Astrocyte (in vitro differentiated cells and primary cell): ENCODE results near the gene BLTP3B. TPM values are rescaled to one million over a fixed set of nuclear protein-coding genes. Genes with fewer than 3 reads are reported as not detected.

Experiments
- DNase-seq: peaks from one replicate; pipeline ENCODE4 v3.0.0-alpha.2; 2010; ENCODE audit warnings: low read depth
- FAIRE-seq: peaks from 2 replicates; lab custom pipeline; 2011; peaks lifted over from hg19 to GRCh38; lab: Jason Lieb, UNC
- H2AFZ ChIP-seq: 2 replicates; pipeline ENCODE4 v1.6.0; 2012; ENCODE audit warnings: low read depth, low read length, inconsistent platforms
- H3K27ac ChIP-seq: 2 replicates; pipeline ENCODE4 v1.5.1; 2011; ENCODE audit warnings: low read depth, low read length, inconsistent platforms
- H3K27me3 ChIP-seq: 2 replicates; pipeline ENCODE4 v1.6.0; 2011; ENCODE audit warnings: low read length, inconsistent platforms; ENCODE audit not compliant: insufficient read depth
- H3K36me3 ChIP-seq: 2 replicates; pipeline ENCODE4 v1.5.1; 2011; ENCODE audit warnings: low read length, inconsistent platforms; ENCODE audit not compliant: insufficient read depth
- H3K4me1 ChIP-seq: 2 replicates; pipeline ENCODE4 v1.5.1; 2011; ENCODE audit warnings: low read length, inconsistent platforms; ENCODE audit not compliant: insufficient read depth
- H3K4me2 ChIP-seq: 2 replicates; pipeline ENCODE4 v1.6.0; 2012; ENCODE audit warnings: low read length, inconsistent platforms
- H3K4me3 ChIP-seq: 2 replicates; pipeline ENCODE4 v1.5.1; 2011; ENCODE audit warnings: low read depth, mild to moderate bottlenecking, low read length, inconsistent platforms; ENCODE audit not compliant: insufficient read depth
- H3K79me2 ChIP-seq: 2 replicates; pipeline ENCODE4 v1.6.0; 2012; ENCODE audit warnings: mild to moderate bottlenecking, low read length, inconsistent platforms; ENCODE audit not compliant: insufficient read depth
- H3K9ac ChIP-seq: 2 replicates; pipeline ENCODE4 v1.6.0; 2012; ENCODE audit warnings: mild to moderate bottlenecking, low read length, inconsistent platforms
- H3K9me3 ChIP-seq: 2 replicates; pipeline ENCODE4 v1.5.1; 2012; ENCODE audit warnings: low read depth, mild to moderate bottlenecking, low read length, inconsistent platforms; ENCODE audit not compliant: insufficient read depth
- H4K20me1 ChIP-seq: 2 replicates; pipeline ENCODE4 v1.6.0; 2012; ENCODE audit warnings: low read length, inconsistent platforms; ENCODE audit not compliant: insufficient read depth
- H3K27ac Mint-ChIP-seq: one replicate; pipeline ENCODE4 v1.8.0; 2021; ENCODE audit warnings: mild to moderate bottlenecking, mixed read lengths; ENCODE audit not compliant: unreplicated experiment
- H3K27me3 Mint-ChIP-seq: one replicate; pipeline ENCODE4 v1.8.0; 2021; ENCODE audit warnings: low read depth, mixed read lengths; ENCODE audit not compliant: unreplicated experiment
- H3K36me3 Mint-ChIP-seq: one replicate; pipeline ENCODE4 v1.8.0; 2021; ENCODE audit warnings: low read depth, mixed read lengths; ENCODE audit not compliant: unreplicated experiment
- H3K4me1 Mint-ChIP-seq: one replicate; pipeline ENCODE4 v1.8.0; 2021; ENCODE audit warnings: low read depth, mixed read lengths; ENCODE audit not compliant: unreplicated experiment
- H3K4me3 Mint-ChIP-seq: one replicate; pipeline ENCODE4 v1.8.0; 2021; ENCODE audit warnings: mild to moderate bottlenecking, moderate library complexity, mixed read lengths; ENCODE audit not compliant: unreplicated experiment
- H3K9me3 Mint-ChIP-seq: one replicate; pipeline ENCODE4 v1.8.0; 2021; ENCODE audit warnings: mild to moderate bottlenecking, mixed read lengths; ENCODE audit not compliant: unreplicated experiment
- EZH2 ChIP-seq: IDR thresholded peaks from 2 replicates; pipeline ENCODE4 v1.6.1; 2012; ENCODE audit warnings: mild to moderate bottlenecking, low read length, inconsistent platforms; ENCODE audit not compliant: insufficient read depth
- total RNA-seq: library from RNA; stranded (reverse); gene quantifications from 2 replicates; pipeline ENCODE4 v1.2.1, GENCODE V29; 2021
- TF ChIP-seq, protein P1 (sequence below): IDR thresholded peaks from 2 replicates; pipeline ENCODE4 v1.5.1; 2011; ENCODE audit warnings: low read depth, mild to moderate bottlenecking, inconsistent platforms, low read length, moderate library complexity; ENCODE audit not compliant: insufficient read depth

BLTP3B gene
- total RNA-seq, 1 donor from 2014 or later, result 13.3 TPM

DNA sequence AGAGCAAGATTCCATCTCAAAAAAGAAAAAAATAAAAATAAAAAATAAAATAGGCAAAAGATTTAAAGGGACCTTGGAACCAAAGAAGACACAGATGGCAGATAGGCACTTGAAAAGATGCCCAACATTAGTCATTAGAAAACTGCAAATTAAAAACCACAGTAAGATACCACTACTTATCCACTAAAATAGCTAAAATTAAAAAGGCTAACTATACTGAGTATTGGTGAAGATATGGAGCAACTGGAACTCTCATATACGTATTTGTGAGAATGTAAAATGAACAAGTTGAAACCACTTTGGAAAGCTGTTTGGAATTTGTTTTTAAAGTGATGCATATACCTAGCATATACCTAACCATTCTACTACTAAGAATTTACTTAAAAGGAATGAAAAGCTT, 22.3 kb downstream of the BLTP3B start:
- H4K20me1 ChIP-seq, result peaks cover 56% of the 10 kb centered on the region
- H3K79me2 ChIP-seq, result peaks cover 88% of the 10 kb centered on the region
- no peak overlapping the region for H3K4me2 ChIP-seq
- Mint-ChIP-seq H3K4me1 (no peaks in the 10 kb centered on the region), H3K36me3 (no peaks in the 10 kb centered on the region), H3K27me3 (no peaks in the 10 kb centered on the region), H3K27ac (no peak overlapping the region), H3K9me3 (no peaks in the 10 kb centered on the region), H3K4me3 (no peak overlapping the region)
- no peak overlapping the region for H3K9ac ChIP-seq
- DNase-seq, result no peak
- H3K4me1 ChIP-seq, result peaks cover 4% of the 10 kb centered on the region
- no peak overlapping the region for H2AFZ ChIP-seq
- no peaks in the 10 kb centered on the region for H3K27me3 ChIP-seq
- TF ChIP-seq EZH2, result no peak
- TF ChIP-seq, protein P1, sequence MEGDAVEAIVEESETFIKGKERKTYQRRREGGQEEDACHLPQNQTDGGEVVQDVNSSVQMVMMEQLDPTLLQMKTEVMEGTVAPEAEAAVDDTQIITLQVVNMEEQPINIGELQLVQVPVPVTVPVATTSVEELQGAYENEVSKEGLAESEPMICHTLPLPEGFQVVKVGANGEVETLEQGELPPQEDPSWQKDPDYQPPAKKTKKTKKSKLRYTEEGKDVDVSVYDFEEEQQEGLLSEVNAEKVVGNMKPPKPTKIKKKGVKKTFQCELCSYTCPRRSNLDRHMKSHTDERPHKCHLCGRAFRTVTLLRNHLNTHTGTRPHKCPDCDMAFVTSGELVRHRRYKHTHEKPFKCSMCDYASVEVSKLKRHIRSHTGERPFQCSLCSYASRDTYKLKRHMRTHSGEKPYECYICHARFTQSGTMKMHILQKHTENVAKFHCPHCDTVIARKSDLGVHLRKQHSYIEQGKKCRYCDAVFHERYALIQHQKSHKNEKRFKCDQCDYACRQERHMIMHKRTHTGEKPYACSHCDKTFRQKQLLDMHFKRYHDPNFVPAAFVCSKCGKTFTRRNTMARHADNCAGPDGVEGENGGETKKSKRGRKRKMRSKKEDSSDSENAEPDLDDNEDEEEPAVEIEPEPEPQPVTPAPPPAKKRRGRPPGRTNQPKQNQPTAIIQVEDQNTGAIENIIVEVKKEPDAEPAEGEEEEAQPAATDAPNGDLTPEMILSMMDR, result no peak
- no peaks in the 10 kb centered on the region for H3K9me3 ChIP-seq
- no peak overlapping the region for H3K27ac ChIP-seq
- FAIRE-seq, result no peak
- H3K4me3 ChIP-seq, result no peak overlapping the region
- H3K36me3 ChIP-seq, result no peaks in the 10 kb centered on the region

DNA sequence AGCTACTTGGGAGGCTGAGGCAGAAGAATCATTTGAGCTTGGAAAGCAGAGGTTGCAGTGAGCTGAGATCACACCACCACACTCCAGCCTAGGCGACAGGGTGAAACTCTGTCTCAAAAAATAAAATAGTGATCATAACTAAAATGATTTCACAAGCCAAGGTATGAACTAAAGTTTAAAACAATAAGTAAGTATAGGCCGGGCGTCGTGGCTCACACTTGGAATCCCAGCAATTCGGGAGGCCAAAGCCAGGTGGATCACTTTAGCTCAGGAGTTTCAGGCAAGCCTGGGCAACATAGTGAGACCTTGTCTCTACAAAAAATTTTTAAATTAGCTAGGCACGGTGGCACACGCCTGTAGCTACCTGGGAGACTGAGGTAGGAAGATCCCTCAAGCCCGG, 27.4 kb downstream of the BLTP3B start:
- H3K27ac Mint-ChIP-seq, result no peak overlapping the region
- no peak overlapping the region for H3K4me3 Mint-ChIP-seq
- Histone ChIP-seq H3K4me1 (no peaks in the 10 kb centered on the region), H4K20me1 (peaks cover 55% of the 10 kb centered on the region), H3K36me3 (no peaks in the 10 kb centered on the region), H3K9me3 (no peaks in the 10 kb centered on the region), H3K79me2 (peaks cover 67% of the 10 kb centered on the region), H3K4me3 (no peak overlapping the region), H3K27me3 (no peaks in the 10 kb centered on the region), H2AFZ (no peak overlapping the region), H3K4me2 (no peak overlapping the region), H3K27ac (no peak overlapping the region), H3K9ac (no peak overlapping the region)
- TF ChIP-seq, protein P1, result no peak
- no peak for TF ChIP-seq EZH2
- H3K9me3 Mint-ChIP-seq, result no peaks in the 10 kb centered on the region
- H3K4me1 Mint-ChIP-seq, result no peaks in the 10 kb centered on the region
- FAIRE-seq, result no peak
- no peaks in the 10 kb centered on the region for H3K27me3 Mint-ChIP-seq
- H3K36me3 Mint-ChIP-seq, result no peaks in the 10 kb centered on the region
- no peak for DNase-seq

GRCh38 chr12:100114574-100114973, 28.1 kb downstream of the BLTP3B start:
- peaks cover 57% of the 10 kb centered on the region for H4K20me1 ChIP-seq
- TF ChIP-seq EZH2, result no peak
- TF ChIP-seq, protein P1, result no peak
- peak; percentile 16 for DNase-seq

More at GRCh38 chr12:100114574-100114973, 28.1 kb downstream of the BLTP3B start:
- Mint-ChIP-seq H3K27me3 (no peaks in the 10 kb centered on the region), H3K9me3 (no peaks in the 10 kb centered on the region), H3K4me1 (no peaks in the 10 kb centered on the region), H3K36me3 (no peaks in the 10 kb centered on the region), H3K4me3 (no peak overlapping the region), H3K27ac (no peak overlapping the region)
- Histone ChIP-seq H3K79me2 (peaks cover 60% of the 10 kb centered on the region), H3K4me2 (no peak overlapping the region), H3K36me3 (no peaks in the 10 kb centered on the region), H2AFZ (no peak overlapping the region), H3K27me3 (no peaks in the 10 kb centered on the region), H3K27ac (no peak overlapping the region), H3K4me3 (no peak overlapping the region), H3K4me1 (no peaks in the 10 kb centered on the region), H3K9ac (no peak overlapping the region), H3K9me3 (no peaks in the 10 kb centered on the region)
- no peak for FAIRE-seq
